GM21619 (cell line): ENCODE measurements around the gene ZNF318.
"Not testable (repeated sequence)": the region's sequence is repeated elsewhere in the genome, so short reads cannot be mapped to it uniquely, and the experiment has no call there.

Experiments
- ATAC-seq: cut with Tn5 transposase; IDR thresholded peaks from one replicate; pipeline ENCODE4 v1.9.1; 2021; ENCODE audit not compliant: unreplicated experiment

The ZNF318 gene, protein sequence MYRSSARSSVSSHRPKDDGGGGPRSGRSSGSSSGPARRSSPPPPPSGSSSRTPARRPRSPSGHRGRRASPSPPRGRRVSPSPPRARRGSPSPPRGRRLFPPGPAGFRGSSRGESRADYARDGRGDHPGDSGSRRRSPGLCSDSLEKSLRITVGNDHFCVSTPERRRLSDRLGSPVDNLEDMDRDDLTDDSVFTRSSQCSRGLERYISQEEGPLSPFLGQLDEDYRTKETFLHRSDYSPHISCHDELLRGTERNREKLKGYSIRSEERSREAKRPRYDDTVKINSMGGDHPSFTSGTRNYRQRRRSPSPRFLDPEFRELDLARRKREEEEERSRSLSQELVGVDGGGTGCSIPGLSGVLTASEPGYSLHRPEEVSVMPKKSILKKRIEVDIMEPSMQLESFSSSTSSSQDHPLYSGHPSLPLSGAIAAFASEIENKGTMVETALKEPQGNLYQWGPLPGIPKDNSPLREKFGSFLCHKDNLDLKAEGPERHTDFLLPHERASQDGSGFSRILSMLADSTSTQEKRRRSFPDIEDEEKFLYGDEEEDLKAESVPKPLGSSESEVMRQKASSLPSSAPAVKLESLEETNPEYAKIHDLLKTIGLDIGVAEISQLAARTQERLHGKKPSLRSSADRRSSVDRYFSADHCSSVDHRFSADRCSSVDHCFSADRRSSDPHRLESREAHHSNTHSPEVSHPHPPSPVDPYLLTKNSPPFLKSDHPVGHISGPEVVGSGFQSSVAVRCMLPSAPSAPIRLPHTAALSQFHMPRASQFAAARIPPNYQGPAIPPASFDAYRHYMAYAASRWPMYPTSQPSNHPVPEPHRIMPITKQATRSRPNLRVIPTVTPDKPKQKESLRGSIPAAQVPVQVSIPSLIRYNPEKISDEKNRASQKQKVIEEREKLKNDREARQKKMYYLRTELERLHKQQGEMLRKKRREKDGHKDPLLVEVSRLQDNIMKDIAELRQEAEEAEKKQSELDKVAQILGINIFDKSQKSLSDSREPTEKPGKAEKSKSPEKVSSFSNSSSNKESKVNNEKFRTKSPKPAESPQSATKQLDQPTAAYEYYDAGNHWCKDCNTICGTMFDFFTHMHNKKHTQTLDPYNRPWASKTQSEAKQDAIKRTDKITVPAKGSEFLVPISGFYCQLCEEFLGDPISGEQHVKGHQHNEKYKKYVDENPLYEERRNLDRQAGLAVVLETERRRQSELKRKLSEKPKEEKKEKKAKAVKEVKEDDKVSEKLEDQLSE (N-terminal part only)

DNA sequence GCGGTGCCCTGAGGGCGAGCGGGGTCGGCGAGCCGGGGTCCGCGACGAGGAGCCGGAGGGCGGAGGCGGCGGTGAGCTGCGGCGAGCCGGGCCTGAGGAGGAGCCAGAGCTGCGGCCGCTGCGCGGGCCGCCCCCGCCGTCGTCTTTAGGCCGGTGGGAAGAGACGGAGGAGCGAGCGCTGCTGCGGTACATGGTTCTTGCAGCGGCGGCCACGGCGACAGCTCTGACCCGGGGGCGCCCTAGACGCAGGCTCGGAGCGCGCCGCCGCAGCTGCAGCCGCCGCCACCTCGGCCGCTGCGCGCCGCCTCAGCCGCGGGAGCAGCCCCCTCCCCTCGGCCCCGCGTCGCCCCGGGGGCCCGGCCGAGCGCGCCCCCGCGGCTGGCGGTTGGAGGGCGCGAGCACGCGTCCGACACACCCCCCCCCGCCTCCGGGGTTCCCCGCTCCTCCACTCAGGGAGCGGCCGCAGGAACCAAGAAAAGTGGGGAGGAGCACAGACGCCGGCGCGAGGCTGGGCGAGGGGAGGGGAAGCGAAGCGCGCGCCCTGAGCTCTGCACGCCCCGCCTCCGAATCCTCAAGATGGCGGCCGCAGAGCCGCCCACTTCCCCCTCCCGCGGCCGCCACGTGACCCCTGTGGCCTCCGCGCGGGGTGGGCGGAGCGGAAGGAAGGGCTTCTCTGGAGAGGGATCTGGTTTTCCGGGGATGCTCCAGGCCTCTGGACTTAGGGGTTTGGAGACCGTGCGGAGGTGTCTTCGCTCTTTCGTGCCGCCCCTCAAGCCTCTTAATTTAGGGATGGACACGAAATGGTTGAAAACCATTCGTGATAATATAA is at the start of gene ZNF318:
ZNF318 (minus strand) TSS at position 474 of the 829 bp plus-strand sequence; CDS start at position 192, 282 bp downstream.
- ATAC-seq: peak; percentile 78

DNA sequence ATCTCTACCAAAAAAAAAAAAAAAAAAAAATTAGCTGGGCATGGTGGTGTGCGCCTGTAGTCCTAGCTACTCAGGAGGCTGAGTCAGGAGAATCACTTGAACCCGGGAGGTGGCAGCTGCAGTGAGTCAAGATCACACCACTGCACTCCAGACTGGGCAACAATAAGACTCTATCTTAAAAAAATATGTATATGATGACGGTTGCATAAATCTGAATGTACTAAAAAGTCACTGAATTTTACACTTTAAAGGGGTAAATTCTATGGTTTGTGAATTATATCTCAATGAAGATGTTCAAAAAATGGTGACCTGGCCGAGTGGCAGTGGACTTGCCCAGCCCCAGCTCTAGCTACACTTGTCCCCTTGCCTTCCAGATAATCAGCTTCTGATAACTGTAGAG is 47.5 kb upstream of the ZNF318 start:
- ATAC-seq: no peak

DNA sequence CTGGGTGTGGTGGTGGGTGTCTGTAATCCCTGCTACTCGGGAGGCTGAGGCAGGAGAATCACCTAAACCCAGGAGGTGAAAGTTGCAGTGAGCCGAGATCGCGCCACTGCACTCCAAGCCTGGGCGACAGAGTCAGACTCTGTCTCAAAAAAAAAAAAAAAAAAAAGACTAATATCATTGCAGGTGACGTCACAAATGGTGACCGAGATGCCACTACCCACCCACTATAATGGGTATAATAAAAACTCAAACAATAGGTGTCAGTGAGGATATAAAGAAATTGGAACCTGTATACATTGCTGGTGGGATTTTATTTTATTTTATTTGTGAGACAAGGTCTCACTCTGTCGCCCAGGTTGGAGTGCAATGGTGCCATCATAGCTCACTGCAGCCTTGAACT is 45.8 kb upstream of the ZNF318 start:
- not testable (repeated sequence) for ATAC-seq

DNA sequence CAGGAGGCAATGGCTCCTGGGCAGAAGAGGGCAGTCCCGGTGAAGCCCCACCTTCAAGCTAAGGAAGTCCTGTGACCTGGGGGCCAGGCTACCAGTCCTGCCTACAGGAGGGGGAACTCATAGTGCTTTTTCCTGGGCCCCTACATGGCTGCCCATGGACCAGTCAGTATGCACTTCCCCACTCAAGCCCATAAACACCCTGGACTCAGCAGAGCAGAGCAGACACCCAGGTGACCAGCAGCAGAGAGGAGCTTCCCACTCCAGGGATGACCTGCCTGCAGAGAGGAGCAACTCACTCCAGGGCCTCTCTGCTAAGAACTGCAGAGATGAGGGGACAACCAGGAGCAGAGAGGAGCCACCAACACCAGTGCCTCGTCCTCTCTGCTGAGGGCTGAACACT is 43.6 kb upstream of the ZNF318 start:
- no peak for ATAC-seq

DNA sequence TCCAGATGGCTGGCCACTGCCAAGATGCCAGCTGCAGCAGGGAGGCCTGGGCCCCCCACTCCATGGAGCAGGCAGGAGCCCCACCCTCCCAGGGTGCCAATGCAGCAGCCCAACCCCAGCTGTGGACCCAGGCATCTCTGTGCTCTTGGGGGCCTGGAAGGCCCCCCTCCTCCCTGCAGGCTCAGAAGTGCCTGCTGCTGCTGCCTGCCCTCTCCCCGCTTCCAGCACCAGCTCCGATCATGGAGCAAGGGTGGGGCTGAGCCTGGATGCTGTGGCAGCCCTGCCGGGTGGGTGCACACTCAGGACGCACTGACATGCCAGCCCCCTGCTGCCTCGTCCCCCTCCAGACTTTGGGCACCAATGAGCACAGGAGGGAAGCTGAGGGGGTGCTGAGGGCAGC is 43.1 kb upstream of the ZNF318 start:
- no peak for ATAC-seq

DNA sequence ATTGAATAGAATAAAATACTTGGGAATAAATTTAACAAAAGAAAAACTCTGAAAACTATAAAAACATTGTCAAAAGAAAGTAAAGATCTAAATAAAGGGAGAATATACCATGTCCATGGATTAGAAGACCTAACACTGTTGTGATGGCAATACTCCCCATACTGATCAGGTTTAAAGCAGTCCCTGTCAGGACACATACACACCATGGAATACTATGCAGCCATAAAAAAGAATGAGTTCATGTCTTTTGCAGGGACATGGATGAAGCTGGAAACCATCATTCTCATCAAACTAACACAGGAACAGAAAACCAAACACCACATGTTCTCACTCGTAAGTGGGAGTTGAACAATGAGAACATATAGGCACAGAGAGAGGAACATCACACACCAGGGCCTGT is 41.3 kb upstream of the ZNF318 start:
- ATAC-seq: not testable (repeated sequence)

DNA sequence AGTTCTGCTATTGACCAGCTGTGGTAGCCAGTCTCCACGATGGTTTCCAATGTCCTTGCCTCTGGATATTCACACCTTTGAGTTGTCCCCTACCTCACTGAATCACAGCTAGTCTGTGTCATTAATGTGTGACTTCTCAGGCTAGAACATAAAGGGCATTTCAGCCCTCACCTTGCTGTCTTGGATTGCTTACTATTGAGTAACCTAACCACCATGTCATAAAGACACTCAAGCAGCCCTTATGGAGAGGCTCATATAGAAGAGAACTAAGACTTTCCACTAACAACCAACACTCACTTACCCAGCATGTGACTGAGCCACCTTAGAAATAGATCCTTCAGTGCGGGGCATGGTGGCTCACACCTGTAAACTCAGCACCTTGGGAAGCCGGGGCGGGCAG is 38.8 kb upstream of the ZNF318 start:
- ATAC-seq: no peak

DNA sequence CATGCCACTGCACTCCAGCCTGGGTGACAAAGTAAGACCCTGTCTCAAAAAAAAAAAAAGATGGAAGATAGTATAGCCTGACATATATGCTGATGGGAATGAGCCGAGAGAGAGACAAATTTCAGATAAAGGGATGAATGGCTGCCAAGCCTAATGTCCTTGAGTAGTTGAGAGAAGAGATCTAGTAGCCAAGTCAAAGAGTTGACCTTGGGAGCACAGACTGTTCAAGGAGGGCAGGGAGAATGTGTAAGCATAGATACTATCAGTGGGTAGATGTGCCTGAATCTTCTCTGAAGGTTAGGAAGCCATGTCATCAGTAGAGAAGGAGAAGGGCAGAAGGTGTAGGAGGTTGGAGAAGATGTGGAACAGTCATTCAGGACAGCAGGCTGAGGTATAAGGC is 37.8 kb upstream of the ZNF318 start:
- no peak for ATAC-seq

DNA sequence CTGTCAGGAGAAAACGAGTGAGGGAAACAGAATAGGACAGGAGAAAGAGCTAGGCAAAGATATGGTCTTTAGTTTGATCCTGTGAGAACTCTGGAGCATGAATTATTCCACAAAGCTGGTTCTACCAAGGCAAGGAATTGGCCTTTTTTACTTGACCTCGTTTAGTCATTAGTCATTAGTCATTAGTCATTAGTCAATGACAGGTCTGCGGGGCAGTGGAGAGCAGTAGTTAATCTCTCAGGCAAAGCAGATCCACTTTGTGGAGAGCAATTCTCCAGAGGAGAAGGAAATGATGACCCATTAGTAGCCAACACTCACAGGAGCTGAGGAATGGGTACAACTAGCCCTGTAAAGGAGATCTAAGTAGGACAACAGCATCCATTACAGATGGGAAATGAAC is 35.9 kb upstream of the ZNF318 start:
- no peak for ATAC-seq

DNA sequence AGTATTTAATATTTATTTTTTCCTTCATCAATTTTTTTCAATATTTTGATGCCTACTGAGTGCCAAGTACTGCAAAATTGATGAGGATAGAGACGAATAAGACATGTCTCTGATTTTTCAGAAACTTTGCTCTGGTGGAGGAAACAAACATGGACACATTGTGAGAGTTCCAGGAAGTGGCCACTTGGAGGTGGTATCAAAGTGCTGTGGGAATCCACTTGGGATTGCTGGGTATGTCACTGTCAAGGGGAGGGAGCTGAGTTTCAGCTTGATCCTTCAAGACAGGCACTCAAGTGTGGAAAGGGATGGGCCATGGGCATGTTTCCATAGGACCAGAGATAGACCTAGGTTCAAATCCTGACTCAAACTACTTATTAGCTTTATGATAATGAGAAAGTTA is 33.4 kb upstream of the ZNF318 start:
- ATAC-seq: no peak

DNA sequence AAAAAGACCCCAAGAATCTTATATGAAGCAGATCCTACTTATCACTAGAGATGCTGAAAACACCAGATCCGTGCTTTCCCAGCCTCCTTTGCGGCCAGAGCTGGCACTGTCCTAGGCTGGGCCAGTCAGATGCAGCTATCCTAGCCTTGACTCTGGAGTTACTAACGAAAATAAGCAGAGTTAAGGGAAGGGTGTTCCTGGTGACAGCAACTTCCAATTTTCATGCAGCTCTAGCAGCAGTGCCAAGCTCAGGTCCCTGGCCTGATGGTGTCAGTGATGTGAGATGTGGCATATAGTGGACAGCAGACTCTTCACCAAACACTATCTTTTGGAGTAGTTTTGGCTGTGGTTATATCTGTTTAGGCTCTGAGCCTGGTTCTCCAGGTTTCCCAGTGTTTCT is 32.3 kb upstream of the ZNF318 start:
- no peak for ATAC-seq

DNA sequence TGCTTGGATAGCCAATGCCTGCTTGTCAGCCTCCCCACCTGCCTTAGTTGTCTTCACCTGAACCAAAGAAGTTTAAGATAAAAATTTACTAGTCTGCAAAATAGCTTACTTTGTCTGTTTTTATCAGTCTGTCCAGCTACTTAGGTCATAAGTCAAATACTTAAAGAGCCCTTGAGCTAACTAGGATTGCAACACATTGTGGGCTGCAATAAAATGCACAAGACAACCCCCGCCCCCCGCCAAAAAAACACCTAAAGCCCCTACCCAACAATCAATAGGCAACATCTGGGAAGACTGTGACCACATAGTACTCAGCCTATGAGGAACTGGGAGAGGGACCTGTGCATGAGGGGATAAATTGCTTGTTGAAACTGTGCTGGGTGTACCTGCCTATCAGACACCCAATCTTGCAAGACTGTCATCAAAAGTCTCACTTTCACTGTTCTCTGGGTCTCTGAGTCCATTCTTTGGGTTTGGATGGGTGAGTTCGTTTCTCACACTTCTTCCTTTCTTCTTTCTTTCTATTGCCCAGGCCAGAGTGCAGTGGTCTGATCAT is 30.6 kb upstream of the ZNF318 start:
- no peak for ATAC-seq

DNA sequence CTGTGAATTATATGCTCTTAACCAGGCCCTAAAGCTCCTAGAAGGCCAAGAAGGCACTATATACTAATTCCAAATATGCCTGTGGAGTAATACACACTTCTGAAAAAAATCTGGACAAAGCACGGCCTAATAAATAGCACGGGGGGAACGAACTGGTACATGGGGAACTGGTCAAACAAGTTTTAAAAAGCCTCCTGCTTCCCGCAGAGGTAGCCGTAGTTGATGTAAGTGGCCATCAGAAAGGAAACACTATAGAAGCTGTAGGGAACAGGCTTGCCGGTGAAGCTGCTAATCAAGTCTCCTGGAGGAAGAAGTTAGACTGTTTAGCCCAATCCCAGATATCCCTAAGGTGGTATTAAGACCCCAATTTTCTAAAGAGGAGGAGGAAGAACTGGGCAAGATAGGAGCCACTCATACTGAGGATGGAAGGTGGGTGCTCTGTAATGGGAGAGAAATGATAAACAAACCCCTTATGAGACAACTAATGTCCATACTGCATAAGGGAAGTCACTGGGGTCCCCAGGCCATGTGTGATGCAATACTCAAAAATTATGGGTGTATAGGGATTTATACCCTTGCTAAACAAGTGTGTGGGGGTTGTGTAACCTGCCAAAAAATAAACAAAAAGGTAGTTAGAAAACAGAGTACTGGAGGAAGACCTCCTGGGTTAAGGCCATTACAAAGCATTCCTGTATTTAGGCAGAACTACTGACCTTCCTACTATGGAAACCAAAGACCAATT is 27.1 kb upstream of the ZNF318 start:
- ATAC-seq: no peak

DNA sequence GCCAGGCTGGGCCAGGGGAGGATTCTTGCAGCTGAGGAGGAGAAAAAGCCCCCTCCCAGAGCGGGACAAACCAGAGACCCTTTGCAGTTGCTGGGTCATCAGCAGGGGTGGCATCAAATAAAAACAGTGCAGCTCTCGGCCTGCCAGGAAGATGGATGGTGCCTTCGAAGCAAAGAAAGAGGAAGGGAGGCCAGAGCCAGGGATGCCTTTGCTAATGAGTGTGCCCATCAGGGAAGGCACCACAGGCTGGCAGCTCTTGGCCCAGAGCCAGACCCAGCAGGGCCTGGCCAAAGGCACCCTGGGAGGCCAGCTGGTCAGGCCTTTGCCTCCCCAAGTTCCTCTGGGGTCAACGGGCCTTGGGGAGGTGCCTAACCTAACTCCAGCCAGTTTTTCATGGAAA is 26.3 kb upstream of the ZNF318 start:
- ATAC-seq: no peak

DNA sequence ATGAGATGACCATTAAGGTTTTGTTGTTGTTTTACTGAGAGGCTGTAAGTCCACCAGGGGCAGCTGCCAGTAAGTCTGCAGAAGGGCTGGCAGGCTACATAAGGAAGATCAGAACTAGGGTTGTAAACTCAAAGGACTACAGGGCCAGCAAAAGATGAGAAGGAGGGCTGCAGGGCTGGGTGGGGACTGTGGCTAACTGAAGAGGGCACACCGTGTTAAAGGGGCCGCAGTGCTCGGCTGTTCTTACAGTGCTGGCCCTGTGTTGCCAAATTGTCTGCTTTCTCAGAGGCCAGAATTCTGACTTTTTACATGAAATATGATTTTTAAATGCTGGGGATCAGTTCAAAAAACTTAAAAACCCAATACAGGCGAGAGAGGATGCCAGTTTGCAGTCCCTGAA is 25.5 kb upstream of the ZNF318 start:
- ATAC-seq: no peak

DNA sequence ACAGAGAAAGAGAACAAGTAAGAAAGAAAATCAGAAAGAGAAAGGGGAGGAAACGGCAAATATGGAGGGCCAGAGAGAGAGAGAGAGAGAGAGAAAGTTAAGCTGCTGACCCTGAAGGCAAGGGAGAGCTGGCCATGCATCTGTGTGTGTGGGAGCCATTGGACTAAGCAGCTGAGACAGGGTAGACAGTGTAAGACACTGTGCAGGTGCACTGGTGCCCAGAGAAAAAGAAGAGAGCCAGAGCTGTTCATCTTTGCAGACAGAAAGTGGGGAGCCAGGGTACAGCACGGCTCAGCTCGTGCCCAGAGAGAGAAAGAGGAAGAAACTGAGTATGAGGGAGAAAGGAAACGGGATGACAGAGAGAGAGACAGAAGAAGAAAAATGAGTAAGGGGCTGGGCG is 24.2 kb upstream of the ZNF318 start:
- ATAC-seq: no peak

DNA sequence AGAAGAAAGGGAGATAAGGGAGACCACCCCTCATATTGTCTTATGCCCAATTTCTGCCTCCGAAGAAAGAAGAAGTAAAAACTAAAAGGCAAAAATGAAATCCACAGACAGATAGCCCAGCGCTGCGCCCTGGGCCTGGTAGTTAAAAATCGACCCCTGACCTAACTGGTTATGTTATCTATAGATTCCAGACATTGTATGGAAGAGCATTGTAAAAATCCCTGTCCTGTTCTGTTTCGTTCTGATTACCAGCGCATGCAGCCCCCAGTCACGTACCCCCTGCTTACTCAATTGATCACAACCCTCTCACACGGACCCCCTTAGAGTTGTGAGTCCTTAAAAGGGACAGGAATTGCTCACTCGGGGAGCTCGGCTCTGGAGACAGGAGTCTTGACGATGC is 23.7 kb upstream of the ZNF318 start:
- ATAC-seq: not testable (repeated sequence)

DNA sequence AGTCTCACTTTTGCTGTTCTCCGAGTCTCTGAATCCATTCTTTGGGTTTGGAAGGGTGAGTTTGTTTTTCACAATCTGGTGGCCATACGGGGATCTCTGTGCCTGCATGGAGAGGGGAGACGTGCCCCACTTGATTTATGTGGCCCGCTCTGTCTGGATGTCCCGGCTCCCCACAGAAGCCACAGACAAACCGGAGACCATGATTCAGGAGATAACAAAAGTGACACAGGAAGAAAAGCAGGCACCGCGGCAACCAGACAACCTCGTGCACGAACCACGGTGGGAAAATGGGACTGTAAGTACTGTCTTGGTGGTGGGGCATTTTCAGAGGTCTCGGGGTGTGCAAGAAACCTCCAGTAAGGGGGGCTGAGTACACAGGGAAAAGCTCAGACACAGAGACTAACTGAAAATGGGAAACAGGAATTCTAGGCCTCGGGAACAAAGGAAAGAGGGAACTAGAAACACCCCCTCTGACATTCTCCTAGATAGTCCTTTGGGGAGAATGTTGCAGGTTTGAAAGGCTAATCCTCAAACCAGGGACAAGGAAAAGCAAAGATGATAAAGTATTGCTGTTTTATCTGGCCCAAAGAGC is 22.1 kb upstream of the ZNF318 start:
- no peak for ATAC-seq
